HK-2 (cell line): ENCODE data around the gene PNMA6A.
"Not testable (repeated sequence)": the region's sequence is repeated elsewhere in the genome, so short reads cannot be mapped to it uniquely, and the experiment has no call there.

Experiments
- DNase-seq: peaks from one replicate; pipeline ENCODE4 v3.0.0-alpha.2; 2018; ENCODE audit not compliant: unreplicated experiment

PNMA6A gene

GRCh38 chrX:153071909-153072583, at the start of gene PNMA6A:
PNMA6A (plus strand) TSS chrX:153072454; CDS start chrX:153073063, 609 bp downstream.
- not testable (repeated sequence) for DNase-seq

- DNase-seq = not testable (repeated sequence)
Measured at GRCh38 chrX:153026501-153026900, 45.8 kb upstream of the PNMA6A start.

GRCh38 chrX:153028487-153028886, 43.8 kb upstream of the PNMA6A start:
- not testable (repeated sequence) for DNase-seq

DNA sequence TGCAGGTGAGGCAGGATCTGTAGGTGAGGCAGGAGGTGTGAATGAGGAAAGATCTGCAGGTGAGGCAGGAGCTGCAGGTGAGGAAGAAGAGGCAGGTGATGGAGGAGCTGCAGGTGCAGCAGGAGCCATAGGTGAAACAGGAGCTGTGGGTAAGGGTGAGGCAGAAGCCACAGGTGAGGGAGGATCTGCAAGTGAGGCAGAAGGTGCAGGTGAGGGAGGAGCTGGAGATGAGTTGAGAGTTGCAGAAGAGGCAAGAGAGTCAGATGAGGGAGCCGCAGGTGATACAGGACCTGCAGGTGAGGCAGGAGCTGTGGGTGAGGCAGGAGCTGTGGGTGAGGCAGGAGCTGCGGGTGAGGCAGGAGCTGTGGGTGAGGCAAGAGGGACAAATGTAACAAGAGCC, 43.1 kb upstream of the PNMA6A start:
- DNase-seq = no peak

DNA sequence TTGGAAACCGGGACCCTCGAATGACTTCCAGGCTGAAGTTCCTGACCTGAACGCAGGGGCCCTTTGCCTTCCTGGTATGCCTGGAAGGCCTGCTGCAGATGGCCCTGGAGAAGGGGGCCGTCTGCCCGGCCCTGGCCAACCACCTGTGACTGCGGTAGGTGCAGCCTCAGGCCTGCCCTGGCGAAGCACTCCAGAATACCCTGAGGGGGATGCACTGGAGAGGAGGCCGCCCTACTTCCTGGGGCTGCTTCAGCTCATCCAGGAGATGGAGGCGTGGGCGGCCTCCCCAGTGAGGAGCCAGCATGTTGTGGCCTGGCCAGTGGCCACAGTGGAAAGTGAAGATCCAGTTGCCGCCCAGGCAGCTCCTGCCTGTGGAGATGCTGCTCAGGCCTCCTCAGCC, 42.4 kb upstream of the PNMA6A start:
- DNase-seq = no peak

GRCh38 chrX:153030801-153031200, 41.5 kb upstream of the PNMA6A start:
- no peak for DNase-seq

- peak; percentile 54 for DNase-seq
Measured at GRCh38 chrX:153032397-153033118, 39.7 kb upstream of the PNMA6A start.

DNA sequence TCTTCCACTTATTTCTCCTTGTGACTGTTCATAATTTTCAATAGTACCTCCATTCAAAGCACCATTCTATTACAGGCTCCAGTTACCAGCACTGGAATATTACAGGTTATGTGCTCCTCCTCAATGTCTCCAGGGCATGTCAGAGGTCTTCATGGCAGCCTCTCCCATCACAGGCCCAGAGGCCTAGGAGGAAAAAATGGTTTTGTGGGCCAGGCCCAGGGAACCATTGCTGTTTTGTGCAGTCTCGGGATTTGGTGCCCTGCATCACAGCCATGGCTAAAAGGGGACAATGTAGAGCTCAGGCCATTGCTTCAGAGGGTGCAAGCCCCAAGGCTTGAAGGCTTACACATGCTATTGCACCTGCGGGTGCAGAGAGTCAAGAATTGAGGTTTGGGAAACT, 23.2 kb upstream of the PNMA6A start:
- DNase-seq = no peak

- DNase-seq = no peak
Measured at GRCh38 chrX:153052534-153052933, 19.7 kb upstream of the PNMA6A start.

DNA sequence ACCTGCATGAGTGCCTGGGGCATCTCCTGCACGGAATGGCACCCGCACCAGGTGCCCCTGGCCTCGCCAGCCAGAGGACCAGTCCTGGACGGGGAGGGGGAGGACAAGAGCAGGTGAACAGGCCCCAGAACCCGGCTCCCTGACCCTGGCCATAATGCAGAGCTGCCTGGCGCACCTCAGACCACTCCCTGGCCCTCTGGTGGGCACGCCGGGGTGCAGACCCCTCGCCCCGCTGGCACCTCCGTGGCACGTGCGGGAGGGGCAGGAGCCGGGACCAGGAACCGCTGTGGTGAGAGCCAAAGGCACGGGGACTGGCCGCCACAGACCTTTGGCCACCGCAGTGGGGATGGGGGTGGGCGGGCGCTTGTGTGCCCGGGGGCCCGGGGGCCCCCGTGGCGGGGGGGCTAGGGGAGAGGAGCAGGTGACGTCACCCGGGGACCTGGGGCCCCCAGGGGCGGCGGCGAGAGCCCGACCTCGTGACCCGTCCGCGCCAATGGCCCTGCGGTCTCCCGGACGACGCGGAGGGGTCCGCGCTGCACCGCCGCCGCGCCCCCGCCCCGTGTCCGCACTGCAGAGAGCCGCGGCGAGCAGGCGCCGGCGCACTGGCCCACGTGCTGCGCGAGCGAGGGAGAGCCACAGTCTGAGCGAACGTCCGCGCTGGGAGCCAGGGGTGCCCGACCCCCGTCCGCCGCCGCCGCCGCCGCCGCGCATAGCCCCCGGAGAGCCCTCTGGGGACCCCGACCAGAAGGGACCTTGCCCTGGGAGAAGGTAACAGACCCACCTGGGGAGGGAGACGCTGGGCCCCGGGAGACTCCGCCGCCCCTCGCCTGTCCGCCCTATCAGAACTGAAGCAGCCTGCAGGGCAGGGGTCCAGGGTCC, 16.1 kb upstream of the PNMA6A start, which contains the start of gene PNMA3:
Gene PNMA3 (plus strand): TSS at position 600 of the 879 bp plus-strand sequence. CDS start 586 bp downstream, outside the sequence.
- DNase-seq = no peak

DNA sequence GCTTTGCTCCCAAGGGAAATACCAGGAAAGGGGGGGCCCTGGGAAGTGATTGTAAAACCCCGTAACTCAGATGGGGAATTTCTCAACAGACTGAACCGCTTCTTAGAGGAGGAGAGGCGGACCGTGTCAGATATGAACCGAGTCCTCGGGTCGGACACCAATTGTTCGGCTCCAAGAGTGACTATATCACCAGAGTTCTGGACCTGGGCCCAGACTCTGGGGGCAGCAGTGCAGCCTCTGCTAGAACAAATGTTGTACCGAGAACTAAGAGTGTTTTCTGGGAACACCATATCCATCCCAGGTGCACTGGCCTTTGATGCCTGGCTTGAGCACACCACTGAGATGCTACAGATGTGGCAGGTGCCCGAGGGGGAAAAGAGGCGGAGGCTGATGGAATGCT, 15.0 kb upstream of the PNMA6A start:
- no peak for DNase-seq

DNA sequence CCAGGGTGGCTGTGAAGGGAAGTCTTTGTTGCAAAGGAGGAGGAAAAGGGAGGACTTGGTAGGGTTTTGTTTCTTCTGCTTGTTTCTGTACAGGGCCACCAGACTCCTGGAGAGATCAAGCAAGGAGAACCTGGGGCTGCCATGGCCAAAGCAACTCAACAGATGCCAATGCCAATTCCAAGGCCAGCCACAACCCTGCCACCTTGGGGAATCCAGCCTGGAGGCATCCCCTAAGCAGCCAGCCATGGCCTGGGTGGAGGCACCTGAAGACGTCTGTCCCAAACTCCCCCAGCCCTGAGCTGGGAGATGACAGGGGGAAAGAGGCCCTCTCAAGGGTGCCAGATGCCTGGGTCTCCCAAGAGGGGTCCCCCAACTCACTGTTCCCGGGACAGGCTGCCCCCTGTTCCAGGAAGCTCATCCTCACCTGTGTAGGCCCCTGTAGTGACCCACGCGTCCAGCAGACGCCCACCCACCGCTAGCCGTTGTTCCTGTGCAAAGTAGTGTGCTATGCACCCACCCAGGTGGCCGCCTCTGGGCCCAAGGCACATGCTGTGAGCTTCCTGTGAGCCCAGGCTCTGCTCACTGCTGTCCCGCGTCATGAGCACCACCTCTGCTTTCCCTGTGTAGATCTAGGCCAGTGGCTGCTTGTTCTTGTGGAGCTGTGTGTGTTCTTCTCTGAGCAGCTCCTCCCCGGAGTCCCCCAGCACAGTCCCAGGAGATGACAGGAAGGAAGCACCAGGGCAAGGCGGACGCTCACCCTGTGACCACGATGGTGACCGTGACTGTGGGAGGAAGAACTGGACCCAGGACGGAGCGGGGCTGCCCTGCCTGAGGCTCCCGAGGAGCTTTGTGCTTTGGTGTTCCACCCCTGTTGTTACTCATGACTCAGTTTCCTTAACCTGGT, 12.8 kb upstream of the PNMA6A start:
- no peak for DNase-seq

- DNase-seq = no peak
Measured at GRCh38 chrX:153060095-153060445, 12.2 kb upstream of the PNMA6A start.

DNA sequence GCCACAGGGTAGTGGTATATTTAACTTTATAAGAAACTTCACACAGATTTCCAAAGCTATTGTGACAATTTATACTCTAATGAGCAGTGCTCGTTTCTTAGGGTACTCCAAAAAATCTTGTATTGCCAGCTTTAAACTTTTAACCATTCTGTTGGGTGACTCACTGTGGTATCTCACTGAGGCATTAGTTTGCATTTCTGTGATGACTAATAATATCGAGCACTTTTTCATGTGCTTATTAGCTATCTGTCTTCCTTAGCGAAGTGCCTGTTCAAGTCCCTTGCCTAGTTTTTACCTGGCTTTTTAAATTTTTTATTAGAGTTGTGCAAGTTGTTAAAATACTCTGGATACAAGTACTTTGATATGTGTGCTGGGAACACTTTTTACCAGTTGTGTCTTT, 10.5 kb upstream of the PNMA6A start:
- DNase-seq = no peak

DNA sequence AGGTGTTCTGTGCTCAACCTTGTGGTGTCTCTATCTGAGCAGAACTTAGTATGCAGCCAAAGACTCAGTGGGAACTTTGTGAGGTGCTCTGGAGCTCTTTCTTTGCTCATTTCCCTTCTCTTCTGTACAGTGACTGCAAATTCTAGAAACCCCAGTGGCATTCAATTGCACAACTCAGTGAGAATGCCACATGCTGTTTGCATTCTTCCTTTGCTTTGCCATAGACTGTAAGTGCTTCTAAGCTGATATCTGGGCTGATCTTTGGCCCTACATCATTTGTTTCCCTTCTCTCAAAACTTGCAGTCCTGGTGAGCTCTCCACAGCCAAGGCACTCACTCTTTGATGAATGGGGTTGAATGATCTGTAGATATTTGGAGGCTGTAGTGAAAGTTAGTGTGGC, 8.9 kb upstream of the PNMA6A start:
- no peak for DNase-seq

- DNase-seq = no peak
Measured at GRCh38 chrX:153064061-153064460, 8.2 kb upstream of the PNMA6A start.

GRCh38 chrX:153065389-153065788, 6.9 kb upstream of the PNMA6A start:
- DNase-seq = no peak

GRCh38 chrX:153066402-153066801, 5.9 kb upstream of the PNMA6A start:
- DNase-seq = not testable (repeated sequence)

GRCh38 chrX:153073331-153073730, 1.1 kb downstream of the PNMA6A start:
- DNase-seq = not testable (repeated sequence)

- DNase-seq = no peak
Measured at GRCh38 chrX:153074262-153074899, 2.1 kb downstream of the PNMA6A start.

GRCh38 chrX:153074935-153075334, 2.7 kb downstream of the PNMA6A start:
- no peak for DNase-seq
